Right lobe of liver (tissue), 6 donors: ENCODE measurements around the gene IL23R. TPM values are rescaled to one million over a fixed set of nuclear protein-coding genes. Genes with fewer than 3 reads are reported as not detected.

Experiments used
- ATAC-seq, 4 donors: fragments of 200-7000 bp; cut with Tn5 transposase; one replicate each; pipeline ENCODE4 v1.9.1; 2020; ENCODE audit warnings: mild to moderate bottlenecking in 4 of 4, moderate library complexity in 4 of 4
- DNase-seq, 3 donors: peaks; one replicate each; pipeline ENCODE4 v3.0.0-alpha.2; 2020
- H3K27ac ChIP-seq, 3 donors: fragments of 200-600 bp; one replicate each; pipeline ENCODE4 v1.8.0; 2022
- H3K27me3 ChIP-seq, 2 donors: fragments of 200-600 bp; one replicate each; pipeline ENCODE4 v1.8.0; 2022
- H3K36me3 ChIP-seq, 4 donors: fragments of 200-600 bp; sonication (generic) in 1 of 4; one replicate each; pipeline versions ENCODE4 v1.5.1 to v1.8.0; 2017 to 2022; ENCODE audit warnings: control low read depth in 1 of 4
- H3K4me1 ChIP-seq, 4 donors: fragments of 200-600 bp; sonication (generic) in 1 of 4; one replicate each; pipeline versions ENCODE4 v1.5.1 to v1.8.0; 2017 to 2022; ENCODE audit warnings: control low read depth in 1 of 4
- H3K4me3 ChIP-seq, 3 donors: fragments of 200-600 bp; one replicate each; pipeline ENCODE4 v1.8.0; 2022
- H3K9me3 ChIP-seq, 4 donors: fragments of 200-600 bp; sonication (generic) in 1 of 4; one replicate each; pipeline versions ENCODE4 v1.5.1 to v1.8.0; 2017 to 2022; ENCODE audit warnings: control low read depth in 1 of 4
- CTCF ChIP-seq, 4 donors: fragments of 200-600 bp in 3 of 4; fragments of 450-650 bp in 1 of 4; IDR thresholded peaks; one replicate each; pipeline versions ENCODE4 v1.5.1 to v1.8.0; 2016 to 2022; ENCODE audit warnings: antibody characterized with exemption in 4 of 4, mild to moderate bottlenecking in 2 of 4
- POLR2A ChIP-seq: fragments of 450-650 bp; IDR thresholded peaks from one replicate; pipeline ENCODE4 v1.6.1; 2017; ENCODE audit warnings: antibody characterized with exemption, mild to moderate bottlenecking
- WGBS: methylation state at CpG from one replicate; pipeline ENCODE4 v1.1.6; 2018; ENCODE audit warnings: low coverage, low lambda C conversion rate; ENCODE audit not compliant: insufficient coverage; ENCODE audit errors: missing lambda C conversion rate; 5-methylcytosine and 5-hydroxymethylcytosine counted together
- intact Hi-C, 2 donors: fragments of 100-400 bp; cut with DNase I; formaldehyde crosslinking; loops; one replicate each; pipeline versions ENCODE4 v1.11.2 to v1.14.1; 2022
- total RNA-seq, 6 experiments: library from RNA; depleted of rRNA in 2 of 6; stranded (reverse); fragments of >200 nt in 2 of 6; fragmentation: NEBNext Ultra II Directional in 3 of 6; extraction: Animal tissue kit (Norgen Biotek cat#: 25700) in 3 of 6; gene quantifications; one replicate each; pipeline versions ENCODE4 v1.1.0 to v1.2.4, GENCODE V29; 2016 to 2023
- donor health status: DM: no; HTN: yes; CAD: no.
- donor health status: DM: no; HTN: no; CAD: no.
- donor health status: DM: no; HTN: no; CAD: no.
- donor health status: DM: no; HTN: yes; CAD: no.
- donor health status: DM: no; HTN: yes; CAD: no.

The IL23R gene
- total RNA-seq, 6 experiments from 2014 or later: 0.12 TPM; not detected in 5

DNA sequence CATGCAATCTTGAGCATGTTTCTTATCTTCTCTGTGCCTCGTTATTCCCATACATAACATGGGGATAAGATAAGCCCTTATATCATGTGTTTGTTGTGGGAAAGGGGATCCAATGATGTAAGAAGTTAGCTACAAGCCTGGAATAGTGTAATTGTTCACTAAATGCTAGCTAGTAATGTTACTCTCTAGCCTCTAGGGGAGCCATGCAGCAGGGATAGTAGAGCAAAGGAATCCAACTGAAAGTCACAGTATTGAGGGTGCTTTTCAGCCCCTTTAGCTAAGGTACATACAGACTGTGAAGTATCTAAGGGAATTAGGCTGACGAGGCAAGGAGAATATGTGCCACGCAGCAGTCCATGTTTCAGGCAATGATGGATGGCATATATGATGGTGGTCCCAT lies 46.9 kb downstream of the IL23R start:
- H3K27me3 ChIP-seq: no peaks in the 10 kb centered on the region
- DNase-seq: no peak
- no peaks in the 10 kb centered on the region for H3K4me1 ChIP-seq
- intact Hi-C loops: no loop called here
- WGBS: 64% methylated on average over 3 of the region's 3 CpGs
- H3K9me3 ChIP-seq: no peaks in the 10 kb centered on the region
- TF ChIP-seq POLR2A (no peak), CTCF (IDR thresholded peaks at IDR 0.05) (peak; percentile 28 to 47 (median 44))
- ATAC-seq: peak in 3 of 4 donors; percentile 35 to 61 (median 49)
- no peak overlapping the region for H3K27ac ChIP-seq
- no peaks in the 10 kb centered on the region for H3K36me3 ChIP-seq
- no peak overlapping the region for H3K4me3 ChIP-seq

DNA sequence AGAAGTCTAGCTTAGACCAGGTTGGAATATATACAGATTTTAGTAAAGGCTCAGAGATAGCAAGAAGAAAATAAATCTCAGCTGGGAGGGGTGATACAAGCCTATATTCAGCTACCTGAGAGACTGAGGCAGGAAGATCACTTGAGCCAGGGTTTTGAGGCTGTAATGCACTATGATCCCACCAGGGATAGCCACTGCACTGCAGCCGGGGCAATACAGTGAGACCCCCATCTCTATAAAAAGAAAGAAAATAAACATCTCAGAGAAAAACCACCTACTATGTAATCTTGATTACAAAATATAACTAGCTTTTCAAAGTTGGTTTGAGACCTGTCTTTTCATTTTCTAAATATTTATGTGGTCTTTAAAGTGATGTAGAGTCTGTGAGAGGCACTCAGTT lies 47.7 kb downstream of the IL23R start:
- Histone ChIP-seq H3K27ac (no peak overlapping the region), H3K4me1 (no peaks in the 10 kb centered on the region), H3K4me3 (no peak overlapping the region), H3K27me3 (no peaks in the 10 kb centered on the region), H3K36me3 (no peaks in the 10 kb centered on the region), H3K9me3 (no peaks in the 10 kb centered on the region)
- DNase-seq: no peak
- intact Hi-C loops: no loop called here
- TF ChIP-seq POLR2A (no peak), CTCF (IDR thresholded peaks at IDR 0.05) (no peak)
- ATAC-seq: no peak
- WGBS: 88% methylated on average over 1 of the region's 1 CpG

DNA sequence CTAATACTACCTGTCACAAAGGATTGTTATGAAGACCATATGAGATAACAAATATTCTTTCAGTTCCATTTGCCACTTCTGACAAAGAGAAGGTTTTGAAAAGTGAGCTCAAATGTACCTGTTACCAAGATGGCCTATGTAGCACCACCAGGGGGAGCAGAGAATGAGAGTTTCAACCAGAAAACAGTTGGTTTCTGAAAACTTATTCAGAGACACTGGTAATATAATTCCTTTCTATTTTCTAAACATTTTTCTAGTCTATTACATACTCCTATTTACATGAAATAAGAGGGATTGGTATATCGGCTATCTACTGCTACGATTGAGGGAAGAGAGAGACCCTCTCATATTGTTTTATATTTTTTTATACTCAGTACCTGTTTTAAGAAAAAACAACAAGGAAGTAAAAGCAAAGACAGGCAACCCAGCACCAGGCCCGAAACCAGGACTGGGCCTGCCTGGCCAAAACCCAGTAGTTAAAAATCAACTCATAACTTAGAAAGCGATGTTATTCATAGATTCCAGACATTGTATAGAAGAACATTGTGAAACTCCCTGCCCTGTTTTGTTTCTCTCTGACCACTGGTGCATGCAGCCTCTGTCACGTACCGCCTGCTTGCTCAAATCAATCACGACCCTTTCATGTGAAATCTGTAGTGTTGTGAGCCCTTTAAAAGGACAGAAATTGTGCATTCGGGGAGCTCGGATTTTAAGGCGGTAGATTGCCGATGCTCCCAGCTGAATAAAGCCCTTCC lies 48.3 kb downstream of the IL23R start:
- Histone ChIP-seq H3K36me3 (no peaks in the 10 kb centered on the region), H3K9me3 (no peaks in the 10 kb centered on the region), H3K4me1 (no peaks in the 10 kb centered on the region), H3K4me3 (no peak overlapping the region), H3K27ac (no peak overlapping the region), H3K27me3 (no peaks in the 10 kb centered on the region)
- WGBS: 73% methylated on average over 9 of the region's 11 CpGs
- ATAC-seq: peak; percentile 68 to 83 (median 73)
- intact Hi-C loops: no loop called here
- peak in 1 of 3 donors; percentile 50 for DNase-seq
- peak; percentile 55 to 63 (median 60) for TF ChIP-seq CTCF (IDR thresholded peaks at IDR 0.05)
- TF ChIP-seq POLR2A: no peak

GRCh38 chr1:67216401-67216800 lies 50.1 kb downstream of the IL23R start:
- 82% methylated on average over 1 of the region's 1 CpG for WGBS
- no peak overlapping the region for H3K4me3 ChIP-seq
- H3K27ac ChIP-seq: no peak overlapping the region
- TF ChIP-seq CTCF (IDR thresholded peaks at IDR 0.05): no peak
- TF ChIP-seq POLR2A: no peak
- intact Hi-C loops: no loop called here
- no peak for ATAC-seq
- no peaks in the 10 kb centered on the region for H3K9me3 ChIP-seq
- DNase-seq: no peak
- no peaks in the 10 kb centered on the region for H3K27me3 ChIP-seq
- no peaks in the 10 kb centered on the region for H3K36me3 ChIP-seq
- no peaks in the 10 kb centered on the region for H3K4me1 ChIP-seq
